HCT116 (cell line): ENCODE measurements around the gene NUDT5. TPM values are rescaled to one million over a fixed set of nuclear protein-coding genes. Genes with fewer than 3 reads are reported as not detected.

ENCODE experiments used
- ATAC-seq: fragments of 200-7000 bp; cut with Tn5 transposase; 2 replicates; pipeline ENCODE4 v1.9.1; 2020; ENCODE audit warnings: mild to moderate bottlenecking, moderate library complexity
- BruUV-seq: library from RNA; stranded (reverse); fragments of 400-500 nt; replicated peaks from 2 replicates; lab custom pipeline; 2021; lab: Mats Ljungman, UMichigan
- CTCF ChIA-PET: fragments of 300-600 bp; sonication (Branson Sonifier 250); formaldehyde crosslinking; loops from one replicate; lab custom pipeline; 2021; ENCODE audit warnings: antibody characterized with exemption; lab: Charles Lee
- POLR2A ChIA-PET: fragments of 300-600, 350-600 bp; sonication (Branson Sonifier 250); formaldehyde crosslinking; loops from one replicate; lab custom pipeline; 2021; ENCODE audit warnings: antibody characterized with exemption; lab: Charles Lee
- RAD21 ChIA-PET, 2 experiments: fragments of 300-600 bp; sonication (Branson Sonifier 250); formaldehyde crosslinking; loops; one replicate each; lab custom pipeline; 2023; ENCODE audit warnings: low total read pairs in 2 of 2; ENCODE audit not compliant: uncharacterized antibody in 2 of 2, unreplicated experiment in 2 of 2, low non-redundant PET in 1 of 2; lab: Charles Lee
- DNase-seq: peaks from one replicate; pipeline ENCODE4 v3.0.0-alpha.2; 2010; ENCODE audit warnings: low read depth, low spot score
- H2AFZ ChIP-seq: fragments of 200-600 bp; shearing (Covaris generic), sonication (generic); 2 replicates; pipeline ENCODE4 v1.6.1; 2017; ENCODE audit warnings: low read depth, mixed run types, mixed read lengths, antibody characterized with exemption, low read length; ENCODE audit not compliant: poor library complexity, severe bottlenecking
- H3K27ac ChIP-seq: 2 replicates; pipeline ENCODE4 v1.5.1; 2012; ENCODE audit warnings: low read depth, low read length
- H3K27me3 ChIP-seq: fragments of 200-600 bp; sonication (generic); 2 replicates; pipeline ENCODE4 v1.6.1; 2016; ENCODE audit warnings: mixed run types, low read length, mixed read lengths; ENCODE audit not compliant: insufficient read depth
- H3K36me3 ChIP-seq, 2 experiments: fragments of 200-500 bp in 1 of 2; fragments of 200-600 bp in 1 of 2; sonication (Bioruptor generic) in 1 of 2; sonication (generic) in 1 of 2; 2 replicates each; pipeline versions ENCODE4 v1.5.1 to v1.6.1; 2014 to 2016; ENCODE audit warnings: low read length in 2 of 2, inconsistent platforms in 1 of 2, mixed read lengths in 1 of 2, mixed run types in 1 of 2; ENCODE audit not compliant: insufficient read depth in 2 of 2, control insufficient read depth in 1 of 2
- H3K4me1 ChIP-seq, 2 experiments: fragments of 200-600 bp in 1 of 2; sonication (generic) in 1 of 2; 2 replicates each; pipeline versions ENCODE4 v1.5.1 to v1.6.1; 2012 to 2017; ENCODE audit warnings: low read length in 2 of 2, inconsistent platforms in 1 of 2, mild to moderate bottlenecking in 1 of 2, mixed read lengths in 1 of 2, mixed run types in 1 of 2, moderate library complexity in 1 of 2; ENCODE audit not compliant: insufficient read depth in 2 of 2, control insufficient read depth in 1 of 2
- H3K4me2 ChIP-seq: fragments of 200-600 bp; sonication (generic); 2 replicates; pipeline ENCODE4 v1.6.1; 2017; ENCODE audit warnings: mixed run types, low read length, mixed read lengths
- H3K4me3 ChIP-seq, 2 experiments: fragments of 200-600 bp in 1 of 2; sonication (generic) in 1 of 2; replicated peaks in 1 of 2; 2 replicates each; pipeline ENCODE4 v1.5.1; 2011 to 2016; ENCODE audit warnings: low read length in 2 of 2, control low read depth in 1 of 2, low read depth in 1 of 2, mild to moderate bottlenecking in 1 of 2, mixed read lengths in 1 of 2, mixed run types in 1 of 2
- H3K79me2 ChIP-seq: fragments of 200-600 bp; sonication (generic); 2 replicates; pipeline ENCODE4 v1.6.1; 2017; ENCODE audit warnings: mild to moderate bottlenecking, mixed run types, low read length, moderate library complexity, mixed read lengths; ENCODE audit not compliant: insufficient read depth
- H3K9ac ChIP-seq: fragments of 200-600 bp; sonication (generic); 2 replicates; pipeline ENCODE4 v1.6.1; 2016; ENCODE audit warnings: low read length, mixed read lengths
- H3K9me2 ChIP-seq: fragments of 200-600 bp; sonication (generic), shearing (Covaris generic); 2 replicates; pipeline ENCODE4 v1.6.1; 2017; ENCODE audit warnings: mixed run types, mild to moderate bottlenecking, moderate library complexity; ENCODE audit not compliant: insufficient read depth
- H3K9me3 ChIP-seq, 2 experiments: fragments of 200-500 bp in 1 of 2; fragments of 200-600 bp in 1 of 2; sonication (Bioruptor generic) in 1 of 2; sonication (generic) in 1 of 2; 2 replicates each; pipeline ENCODE4 v1.6.1; 2014 to 2017; ENCODE audit warnings: low read length in 2 of 2, mixed read lengths in 2 of 2, inconsistent platforms in 1 of 2, low read depth in 1 of 2, mild to moderate bottlenecking in 1 of 2, mixed run types in 1 of 2, moderate library complexity in 1 of 2; ENCODE audit not compliant: control insufficient read depth in 1 of 2, insufficient read depth in 1 of 2
- H4K20me1 ChIP-seq: fragments of 200-600 bp; sonication (generic), shearing (Covaris generic); 2 replicates; pipeline ENCODE4 v1.6.1; 2017; ENCODE audit warnings: mixed run types, mild to moderate bottlenecking, moderate library complexity; ENCODE audit not compliant: insufficient read depth
- ATF3 ChIP-seq: IDR thresholded peaks from 2 replicates; pipeline ENCODE4 v1.6.1; 2012
- CBX3 ChIP-seq: IDR thresholded peaks from 2 replicates; pipeline ENCODE4 v1.6.1; 2012; ENCODE audit warnings: low read depth
- CEBPB ChIP-seq: IDR thresholded peaks from 2 replicates; pipeline ENCODE4 v1.6.1; 2012; ENCODE audit warnings: low read depth
- CTCF ChIP-seq, 3 experiments: fragments of 200-600 bp in 1 of 3; sonication (generic) in 1 of 3; IDR thresholded peaks in 2 of 3; conservative IDR thresholded peaks in 1 of 3; 2 replicates each; pipeline ENCODE4 v1.5.1; 2012 to 2017; ENCODE audit warnings: low read depth in 2 of 3, low read length in 2 of 3, antibody characterized with exemption in 1 of 3, borderline replicate concordance in 1 of 3, control low read depth in 1 of 3, mild to moderate bottlenecking in 1 of 3, mixed read lengths in 1 of 3, mixed run types in 1 of 3, moderate library complexity in 1 of 3; ENCODE audit not compliant: insufficient read depth in 1 of 3
- EGR1 ChIP-seq: IDR thresholded peaks from 2 replicates; pipeline ENCODE4 v1.6.1; 2012; ENCODE audit warnings: low read depth
- ELF1 ChIP-seq: IDR thresholded peaks from 2 replicates; pipeline ENCODE4 v1.6.1; 2012; ENCODE audit warnings: low read depth, borderline replicate concordance
- EZH2 ChIP-seq: fragments of 200-600 bp; sonication (generic); IDR thresholded peaks from 2 replicates; pipeline ENCODE4 v1.6.1; 2017; ENCODE audit warnings: antibody characterized with exemption, mixed run types
- FOSL1 ChIP-seq: IDR thresholded peaks from 2 replicates; pipeline ENCODE4 v1.6.1; 2012; ENCODE audit warnings: low read depth
- JUND ChIP-seq: IDR thresholded peaks from 2 replicates; pipeline ENCODE4 v1.6.1; 2012
- MAX ChIP-seq: IDR thresholded peaks from 2 replicates; pipeline ENCODE4 v1.6.1; 2012
- POLR2A ChIP-seq: IDR thresholded peaks from 2 replicates; pipeline ENCODE4 v1.7.0; 2011; ENCODE audit warnings: borderline replicate concordance; ENCODE audit not compliant: insufficient read depth, insufficient read length; ENCODE audit errors: extremely low read depth
- POLR2AphosphoS5 ChIP-seq: IDR thresholded peaks from 2 replicates; pipeline ENCODE4 v1.6.1; 2011; ENCODE audit warnings: mild to moderate bottlenecking, low read depth, low read length, moderate library complexity
- RAD21 ChIP-seq: IDR thresholded peaks from 2 replicates; pipeline ENCODE4 v1.6.1; 2012; ENCODE audit warnings: low read depth, mild to moderate bottlenecking
- REST ChIP-seq: IDR thresholded peaks from 2 replicates; pipeline ENCODE4 v1.6.1; 2012; ENCODE audit warnings: low read depth
- SIN3A ChIP-seq: IDR thresholded peaks from 2 replicates; pipeline ENCODE4 v1.6.1; 2012; ENCODE audit warnings: low read depth
- SRF ChIP-seq: IDR thresholded peaks from 2 replicates; pipeline ENCODE4 v1.6.1; 2012; ENCODE audit warnings: low read depth
- ZBTB33 ChIP-seq: IDR thresholded peaks from 2 replicates; pipeline ENCODE4 v1.6.1; 2011; ENCODE audit warnings: mild to moderate bottlenecking, low read length, moderate library complexity; ENCODE audit not compliant: insufficient replicate concordance; ENCODE audit errors: extremely low read depth
- ZFX ChIP-seq: fragments of 450-650 bp; IDR thresholded peaks from 2 replicates; pipeline ENCODE4 v1.6.1; 2017
- ZNF274 ChIP-seq: fragments of 200-500 bp; sonication (Bioruptor generic); IDR thresholded peaks from 2 replicates; pipeline ENCODE4 v1.6.1; 2014; ENCODE audit warnings: mild to moderate bottlenecking, low read depth, low read length, inconsistent platforms
- intact Hi-C: fragments of 100-400 bp; cut with micrococcal nuclease; formaldehyde crosslinking; loops from 2 replicates; pipeline ENCODE4 v1.10.0; 2022
- total RNA-seq: library from RNA; stranded (reverse); gene quantifications from one replicate; pipeline ENCODE4 v1.2.1, GENCODE V29; 2021; ENCODE audit not compliant: unreplicated experiment

The NUDT5 gene
- total RNA-seq, 1 experiment from 2014 or later, result 101 TPM

GRCh38 chr10:12154516-12154915 lies 41.2 kb downstream of the NUDT5 start:
- intact Hi-C loops, result no loop called here
- Histone ChIP-seq H3K9ac (no peak overlapping the region), H3K4me3 (no peak overlapping the region), H3K36me3 (peaks cover 0 to 5% of the 10 kb centered on the region in 2 experiments; a peak in 1 of 4 replicates), H4K20me1 (no peaks in the 10 kb centered on the region), H3K9me2 (no peaks in the 10 kb centered on the region), H3K9me3 (no peaks in the 10 kb centered on the region), H3K79me2 (no peaks in the 10 kb centered on the region), H3K27me3 (no peaks in the 10 kb centered on the region), H2AFZ (no peak overlapping the region), H3K4me2 (no peak overlapping the region), H3K27ac (no peak overlapping the region), H3K4me1 (no peaks in the 10 kb centered on the region)
- RAD21 ChIA-PET, result no interaction called here
- no TSS peak for BruUV-seq
- DNase-seq (no peak), ATAC-seq (no peak)
- TF ChIP-seq JUND (no peak), FOSL1 (no peak), SIN3A (no peak), POLR2AphosphoS5 (no peak), ZFX (no peak), ATF3 (no peak), EGR1 (no peak), EZH2 (no peak), SRF (no peak), POLR2A (no peak), MAX (no peak), ZNF274 (no peak), ZBTB33 (no peak), CEBPB (no peak), RAD21 (no peak), CBX3 (no peak), ELF1 (no peak), REST (no peak), CTCF (IDR thresholded peaks at IDR 0.05 in 2 of 3, conservative IDR thresholded peaks at IDR 0.05 in 1 of 3; ENCODE audit: borderline replicate concordance in 1 of 3, insufficient read depth in 1 of 3, low read depth in 2 of 3, low read length in 2 of 3) (no peak)
- POLR2A ChIA-PET, result no interaction called here
- CTCF ChIA-PET, result no interaction called here
